DOHH2 (cell line): ENCODE results near the gene ADI1.
A peak's percentile ranks its signal among the peaks of the same experiment; 100 is the strongest.

Experiments
- H3F3A ChIP-seq: fragments of 200-600 bp; sonication (generic), shearing (Covaris generic); 2 replicates; pipeline ENCODE4 v1.6.0; 2016; ENCODE audit warnings: antibody characterized with exemption, mild to moderate bottlenecking; ENCODE audit not compliant: control insufficient read depth, insufficient read depth
- H3K27ac ChIP-seq: fragments of 200-600 bp; sonication (generic); 2 replicates; pipeline ENCODE4 v1.5.1; 2014; ENCODE audit warnings: low read depth, mild to moderate bottlenecking, low read length, moderate library complexity
- H3K27me3 ChIP-seq: fragments of 200-600 bp; sonication (generic); 2 replicates; pipeline ENCODE4 v1.6.1; 2014; ENCODE audit warnings: mild to moderate bottlenecking, low read length, mixed read lengths; ENCODE audit not compliant: control insufficient read depth
- H3K36me3 ChIP-seq: fragments of 200-600 bp; sonication (generic); 2 replicates; pipeline ENCODE4 v1.6.1; 2014; ENCODE audit warnings: mild to moderate bottlenecking, low read length, moderate library complexity, mixed read lengths; ENCODE audit not compliant: control insufficient read depth
- H3K4me1 ChIP-seq: fragments of 200-600 bp; sonication (generic); 2 replicates; pipeline ENCODE4 v1.6.1; 2014; ENCODE audit warnings: mild to moderate bottlenecking, low read length, mixed read lengths; ENCODE audit not compliant: control insufficient read depth
- H3K4me2 ChIP-seq: fragments of 200-600 bp; sonication (generic); 2 replicates; pipeline ENCODE4 v1.6.0; 2014; ENCODE audit warnings: mild to moderate bottlenecking, low read length, moderate library complexity
- H3K4me3 ChIP-seq: fragments of 200-600 bp; sonication (generic); 2 replicates; pipeline ENCODE4 v1.5.1; 2014; ENCODE audit warnings: mild to moderate bottlenecking, low read length, mixed read lengths
- H3K79me2 ChIP-seq: fragments of 200-600 bp; sonication (generic); 2 replicates; pipeline ENCODE4 v1.6.1; 2014; ENCODE audit warnings: mild to moderate bottlenecking, low read length, mixed read lengths; ENCODE audit not compliant: control insufficient read depth
- H3K9me2 ChIP-seq: fragments of 200-600 bp; sonication (generic); replicated peaks from 2 replicates; pipeline ENCODE4 v1.6.1; 2014; ENCODE audit warnings: mild to moderate bottlenecking, low read length, mixed read lengths; ENCODE audit not compliant: control insufficient read depth
- H3K9me3 ChIP-seq: fragments of 200-600 bp; sonication (generic); 2 replicates; pipeline ENCODE4 v1.6.1; 2014; ENCODE audit warnings: antibody characterized with exemption, low read length, mixed read lengths; ENCODE audit not compliant: control insufficient read depth, insufficient read depth
- H4K20me1 ChIP-seq: fragments of 200-600 bp; sonication (generic); 2 replicates; pipeline ENCODE4 v1.6.0; 2014; ENCODE audit warnings: low read depth, mild to moderate bottlenecking, antibody characterized with exemption, low read length, moderate library complexity; ENCODE audit not compliant: control insufficient read depth, insufficient read depth
- CTCF ChIP-seq: fragments of 200-600 bp; sonication (generic); IDR thresholded peaks from one replicate; pipeline ENCODE4 v1.5.1; 2014; ENCODE audit warnings: antibody characterized with exemption, mild to moderate bottlenecking, low read depth, low read length; ENCODE audit not compliant: poor library complexity, severe bottlenecking
- EZH2phosphoT487 ChIP-seq: fragments of 200-600 bp; sonication (generic); IDR thresholded peaks from 2 replicates; pipeline ENCODE4 v1.6.1; 2017; ENCODE audit warnings: borderline replicate concordance, mild to moderate bottlenecking, antibody characterized with exemption, low read length, moderate library complexity, mixed read lengths

The ADI1 gene

GRCh38 chr2:3558205-3559014, 39.1 kb upstream of the ADI1 start, which contains the start of gene RNASEH1:
TSS of gene RNASEH1 (minus strand) at chr2:3558333. CDS start at chr2:3558260, 73 bp downstream.
- Histone ChIP-seq H3K27me3 (no peaks in the 10 kb centered on the region), H3K9me3 (no peaks in the 10 kb centered on the region), H3K4me1 (peaks cover 41% of the 10 kb centered on the region), H3K79me2 (peaks cover 57% of the 10 kb centered on the region), H3K4me2 (peak within 1 kb of the TSS; percentile 92), H3K9me2 (no peaks in the 10 kb centered on the region), H3K27ac (peak within 1 kb of the TSS; percentile 92), H4K20me1 (peaks cover 10% of the 10 kb centered on the region; the same call in 1 of the 2 replicates), H3K36me3 (peaks cover 75% of the 10 kb centered on the region), H3K4me3 (peak within 1 kb of the TSS; percentile 84), H3F3A (peaks cover 16% of the 10 kb centered on the region)
- no peak for TF ChIP-seq CTCF
- no peak for TF ChIP-seq EZH2phosphoT487

GRCh38 chr2:3557639-3558204, 38.4 kb upstream of the ADI1 start:
- peaks cover 34% of the 10 kb centered on the region for H3K4me1 ChIP-seq
- TF ChIP-seq CTCF (no peak), EZH2phosphoT487 (no peak)
- peak overlapping the region; percentile 92 for H3K27ac ChIP-seq
- H3K4me2 ChIP-seq: peak overlapping the region; percentile 78
- peaks cover 82% of the 10 kb centered on the region for H3K36me3 ChIP-seq
- peaks cover 58% of the 10 kb centered on the region for H3K79me2 ChIP-seq
- no peaks in the 10 kb centered on the region for H3K9me3 ChIP-seq
- peaks cover 10% of the 10 kb centered on the region; the same call in 1 of the 2 replicates for H4K20me1 ChIP-seq
- H3K4me3 ChIP-seq: peak overlapping the region; percentile 84
- peaks cover 16% of the 10 kb centered on the region for H3F3A ChIP-seq
- no peaks in the 10 kb centered on the region for H3K27me3 ChIP-seq
- no peaks in the 10 kb centered on the region for H3K9me2 ChIP-seq

GRCh38 chr2:3553946-3554345, 34.6 kb upstream of the ADI1 start:
- peaks cover 88% of the 10 kb centered on the region for H3K36me3 ChIP-seq
- no peaks in the 10 kb centered on the region for H3K9me2 ChIP-seq
- no peak overlapping the region for H3K4me2 ChIP-seq
- H4K20me1 ChIP-seq: peaks cover 10% of the 10 kb centered on the region; the same call in 1 of the 2 replicates
- no peak overlapping the region for H3K27ac ChIP-seq
- H3K4me3 ChIP-seq: no peak overlapping the region
- H3K4me1 ChIP-seq: peaks cover 14% of the 10 kb centered on the region
- peaks cover 8% of the 10 kb centered on the region for H3F3A ChIP-seq
- no peak for TF ChIP-seq CTCF
- no peak for TF ChIP-seq EZH2phosphoT487
- H3K79me2 ChIP-seq: peaks cover 58% of the 10 kb centered on the region
- H3K9me3 ChIP-seq: no peaks in the 10 kb centered on the region
- no peaks in the 10 kb centered on the region for H3K27me3 ChIP-seq
